ENCODE measurements around the gene DPYD.

Gene DPYD

DNA sequence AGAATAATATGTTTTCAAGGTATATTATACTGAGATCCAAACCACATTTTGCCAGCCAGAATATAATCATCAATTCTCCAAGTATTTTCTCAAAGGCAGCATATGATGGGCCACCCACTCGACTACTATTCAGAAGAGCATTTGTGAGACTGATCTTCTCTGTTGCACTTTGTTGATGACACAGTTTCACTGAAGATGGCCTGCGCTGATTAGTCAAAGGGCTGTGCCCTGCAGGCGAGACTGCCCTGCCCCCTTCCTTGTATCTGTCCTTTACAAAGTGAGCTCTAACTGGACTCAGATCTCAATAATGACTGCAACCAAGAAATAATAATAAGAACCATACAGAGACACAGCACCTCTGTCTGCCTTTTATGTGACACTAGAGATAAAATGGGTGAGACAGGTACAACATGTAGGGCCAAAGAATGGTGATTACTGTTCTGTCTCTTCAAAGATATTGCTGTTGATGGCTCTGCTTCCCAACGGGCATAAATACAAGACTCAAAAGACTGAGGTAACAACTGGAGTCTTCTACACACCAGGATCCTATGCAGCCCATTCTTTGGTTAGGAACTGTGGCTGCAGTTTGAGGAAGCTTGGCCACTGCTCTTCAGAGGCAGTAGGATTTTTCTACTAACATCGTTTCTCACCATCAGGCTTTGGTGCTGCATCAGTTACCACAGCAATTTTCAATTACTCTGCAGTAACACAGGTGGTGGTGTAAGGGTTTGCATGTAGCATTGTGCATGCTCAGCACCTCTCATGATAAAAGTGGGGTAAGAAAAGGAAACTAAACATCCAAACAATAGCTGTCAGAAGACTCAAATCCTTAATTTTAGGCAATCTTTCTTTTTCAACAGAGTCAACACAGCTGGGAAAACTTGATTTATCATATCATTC is 718.1 kb downstream of the DPYD start:
- DNase-seq (ENCODE audit: low spot score): no peak

DNA sequence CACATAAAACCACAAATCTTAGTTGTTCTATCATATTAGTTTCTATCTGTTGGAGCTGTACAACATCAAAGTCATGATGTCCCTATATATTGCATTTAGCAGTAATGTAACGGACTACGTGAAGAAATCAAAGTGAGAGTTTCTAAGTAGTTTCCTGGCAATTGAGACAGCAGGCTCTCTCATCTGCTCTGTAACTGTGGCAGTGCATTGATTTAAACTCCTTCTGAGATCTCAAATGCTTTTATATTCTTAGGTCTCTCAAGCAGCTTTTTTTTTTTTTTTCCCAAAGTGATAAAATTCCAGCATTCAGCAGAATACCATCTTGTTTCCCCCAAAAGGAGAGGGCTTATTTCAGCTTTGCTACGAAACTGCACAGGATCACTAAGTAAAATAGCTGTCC is 719.2 kb downstream of the DPYD start:
- no peak for DNase-seq (ENCODE audit: low spot score)

DNA sequence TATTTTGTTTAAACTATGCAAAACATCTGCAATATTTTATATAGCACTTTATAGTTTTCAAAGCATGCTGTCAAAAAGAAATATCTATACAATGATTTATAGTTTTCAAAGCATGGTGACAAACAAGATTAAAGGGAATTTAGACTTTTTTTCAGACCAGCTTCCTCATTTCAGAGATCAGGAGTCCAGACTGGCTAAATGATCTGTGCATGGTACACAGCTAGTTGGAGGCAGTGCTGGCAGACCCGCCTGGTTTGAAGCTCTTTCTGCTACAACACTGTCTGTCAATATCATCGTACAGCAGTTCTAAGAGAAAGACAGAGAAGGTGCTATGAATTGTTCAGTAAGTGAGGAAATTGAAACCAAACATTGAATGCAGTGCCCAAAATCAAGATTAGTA is 720.2 kb downstream of the DPYD start:
- no peak for DNase-seq (ENCODE audit: low spot score)

DNA sequence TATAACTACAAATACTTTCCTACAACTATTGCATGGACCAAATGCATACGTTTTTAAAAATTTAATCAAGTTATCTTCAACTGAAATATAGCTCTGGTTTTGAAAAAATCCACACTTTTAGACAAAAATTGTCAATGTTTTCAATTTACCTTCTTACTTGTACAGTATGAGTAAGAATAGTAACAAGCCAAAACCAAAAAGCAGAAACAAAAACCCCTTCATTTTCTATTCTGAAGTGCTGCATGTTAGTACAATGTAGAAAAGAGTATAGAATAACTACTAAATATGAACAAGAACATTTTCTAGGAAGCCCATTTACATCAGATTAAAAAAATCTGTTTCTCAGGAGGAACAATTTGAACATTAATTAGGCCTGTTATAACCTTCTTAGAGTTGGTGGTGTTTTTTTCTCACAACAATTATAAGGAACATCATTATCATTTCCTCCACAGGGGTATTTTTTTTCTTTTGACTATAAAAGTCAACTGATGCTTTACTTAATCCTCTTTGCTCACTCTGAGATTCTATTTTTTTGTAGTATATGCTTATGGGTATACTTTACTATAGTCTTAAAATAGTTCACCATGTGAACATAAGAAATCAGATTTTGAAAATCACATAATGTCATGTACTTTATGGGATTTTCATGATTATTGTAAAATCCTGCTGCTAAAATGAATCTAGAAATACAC is 723.9 kb downstream of the DPYD start:
- DNase-seq (ENCODE audit: low spot score): no peak

DNA sequence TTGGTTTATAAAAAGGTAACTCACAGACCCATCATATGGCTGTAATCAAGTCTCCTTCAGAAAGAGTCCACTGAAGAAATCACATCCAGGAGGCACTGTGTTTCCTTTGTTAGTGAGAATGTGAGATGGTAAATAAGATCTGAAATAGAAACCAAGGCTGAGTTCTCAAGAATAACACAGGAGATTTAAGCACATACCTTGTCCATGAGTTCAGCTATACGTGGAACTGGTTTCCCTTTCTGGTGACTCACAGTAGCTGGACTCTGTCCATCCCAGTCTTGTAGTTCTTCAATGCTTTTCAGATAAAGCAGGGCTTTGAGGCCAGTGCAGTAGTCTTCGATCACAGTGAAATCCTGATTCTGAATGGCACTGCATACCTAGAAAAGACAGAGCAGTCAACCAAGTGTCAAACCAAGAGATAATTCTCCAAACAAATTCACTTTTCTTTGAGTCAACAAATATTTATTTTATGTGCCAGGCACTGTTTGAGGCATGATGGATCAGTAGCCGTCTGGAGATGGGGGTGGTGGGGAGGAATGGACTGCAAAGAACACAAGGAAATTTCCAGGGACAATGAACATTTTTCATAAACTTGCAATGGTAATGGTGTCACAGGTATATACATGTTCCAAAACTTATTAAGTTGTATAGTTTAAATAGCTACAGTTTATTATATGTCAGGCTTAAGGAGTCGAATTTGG is 727.8 kb downstream of the DPYD start:
- DNase-seq (ENCODE audit: low spot score): peak; percentile 64

DNA sequence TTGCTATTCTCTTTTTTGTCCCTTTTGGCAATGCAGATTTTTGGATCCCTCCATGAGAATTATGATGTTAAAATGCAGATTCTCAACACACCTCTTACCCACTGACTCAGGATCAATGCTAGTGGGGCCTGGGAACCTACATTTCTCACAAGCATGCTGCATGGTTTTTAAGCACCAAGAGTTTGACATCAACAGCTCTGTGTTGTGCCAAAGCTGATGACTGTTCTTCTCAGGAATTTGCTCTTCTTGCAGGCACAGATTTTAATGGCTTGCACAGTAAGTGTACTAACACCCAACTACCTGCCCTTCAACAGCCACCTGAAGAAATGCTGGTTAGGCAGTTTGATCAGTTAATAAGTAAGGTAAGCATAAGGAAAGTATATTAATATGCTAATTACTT is 730.5 kb downstream of the DPYD start:
- DNase-seq (ENCODE audit: low spot score): peak; percentile 25

DNA sequence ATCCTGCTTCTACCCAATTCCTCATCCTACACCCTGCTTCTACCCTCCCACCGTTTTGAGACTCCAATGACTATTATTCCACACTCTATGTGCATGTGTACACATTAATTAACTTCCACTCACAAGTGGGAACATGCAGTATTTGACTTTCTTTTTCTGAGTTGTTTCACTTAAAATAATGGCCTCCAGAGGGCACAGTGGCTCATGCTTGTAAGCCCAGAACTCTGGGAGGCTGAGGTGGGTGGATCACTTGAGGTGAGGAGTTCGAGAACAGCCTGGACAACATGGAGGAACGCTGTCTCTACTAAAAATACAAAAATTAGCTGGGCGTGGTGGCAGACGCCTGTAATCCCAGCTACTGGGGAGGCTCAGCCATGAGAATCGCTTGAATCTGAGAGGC is 734.5 kb downstream of the DPYD start:
- DNase-seq (ENCODE audit: low spot score): no peak

DNA sequence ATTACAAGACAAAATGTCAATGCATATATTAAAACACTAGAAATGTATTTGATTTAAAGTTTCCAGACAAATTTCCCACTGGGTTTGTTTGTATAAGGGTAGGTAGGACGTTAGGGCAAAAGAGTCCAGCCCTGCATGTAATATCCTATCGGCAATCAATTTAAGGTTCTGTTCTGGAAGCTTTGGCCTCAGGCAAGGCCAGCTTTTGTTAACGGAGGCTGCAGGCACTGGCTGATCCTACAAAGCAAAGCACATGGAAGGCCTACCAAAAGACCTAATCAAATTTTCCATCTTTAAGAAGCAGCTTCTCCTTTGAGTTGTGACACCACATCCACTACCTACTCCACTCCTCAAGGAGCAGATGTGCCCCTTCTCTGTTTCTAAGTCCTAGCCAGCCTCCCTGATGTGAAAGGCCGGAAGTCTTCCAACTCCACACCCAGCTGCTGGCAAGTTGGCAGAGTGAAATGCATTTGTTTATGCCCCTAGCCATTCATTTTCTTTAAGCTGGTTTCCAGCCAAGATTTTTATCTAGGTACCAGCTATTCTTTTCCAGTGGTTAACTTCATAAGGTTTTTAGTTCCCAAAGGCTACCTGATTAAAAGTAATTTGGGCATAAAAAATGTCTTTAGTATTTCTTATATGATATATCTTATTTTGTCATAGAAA is 746.7 kb downstream of the DPYD start:
- DNase-seq (ENCODE audit: low spot score): no peak

DNA sequence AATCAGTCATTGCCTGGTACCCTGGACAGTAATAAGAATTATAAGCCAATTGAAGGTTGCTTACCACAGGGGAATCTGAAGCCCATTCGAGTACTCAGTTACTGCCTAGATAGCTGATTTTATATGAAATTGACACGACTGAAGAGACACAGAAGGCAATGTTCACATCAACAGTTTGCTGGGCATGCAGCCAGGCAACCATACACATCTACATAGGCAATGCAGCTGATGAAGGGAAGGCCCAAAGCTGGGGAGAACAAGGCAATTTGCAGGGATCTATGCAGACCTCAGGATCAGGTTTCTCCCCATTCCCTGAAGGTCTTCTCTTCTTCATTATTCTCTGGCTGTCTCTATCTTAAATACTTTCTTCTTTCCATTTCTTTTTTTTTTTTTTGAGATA is 750.5 kb downstream of the DPYD start:
- DNase-seq (ENCODE audit: low spot score): no peak

DNA sequence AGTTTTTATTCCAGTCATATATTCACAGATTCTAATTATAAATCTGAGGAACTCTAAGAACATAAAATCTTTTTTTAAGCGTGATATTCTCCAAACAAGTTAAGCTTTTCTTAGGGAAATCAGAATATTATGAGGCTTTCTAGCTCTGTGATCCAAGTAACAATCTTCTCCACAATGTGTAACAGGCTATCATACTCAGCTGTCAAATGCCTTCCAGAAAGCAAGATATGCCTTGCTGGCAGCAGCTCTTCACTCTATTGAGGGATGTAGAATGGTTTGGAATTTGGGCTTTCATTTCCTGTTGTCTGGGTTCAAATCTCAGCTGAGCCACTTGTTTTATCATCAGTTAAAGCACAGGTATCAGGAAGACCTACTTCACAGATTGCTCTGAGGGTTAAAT is 752.8 kb downstream of the DPYD start:
- DNase-seq (ENCODE audit: low spot score): no peak

DNA sequence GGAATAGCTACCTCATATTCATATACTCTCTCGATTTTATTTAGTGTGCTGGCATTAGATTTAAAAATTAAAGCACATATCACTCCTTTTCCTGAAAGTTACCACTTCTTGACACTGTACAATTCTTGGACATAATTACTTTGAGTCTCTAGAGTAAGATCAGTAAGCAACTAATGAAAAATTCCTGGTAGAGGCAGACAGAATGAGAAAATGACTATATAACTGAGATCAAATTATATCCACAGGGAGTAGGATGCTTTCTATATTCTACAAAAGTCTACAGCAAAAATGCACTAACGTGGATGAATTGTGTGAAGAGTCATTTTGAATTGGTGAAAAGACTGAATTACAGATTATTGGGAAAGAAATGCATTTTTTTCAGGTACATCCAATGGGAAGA is 753.6 kb downstream of the DPYD start:
- no peak for DNase-seq (ENCODE audit: low spot score)

DNA sequence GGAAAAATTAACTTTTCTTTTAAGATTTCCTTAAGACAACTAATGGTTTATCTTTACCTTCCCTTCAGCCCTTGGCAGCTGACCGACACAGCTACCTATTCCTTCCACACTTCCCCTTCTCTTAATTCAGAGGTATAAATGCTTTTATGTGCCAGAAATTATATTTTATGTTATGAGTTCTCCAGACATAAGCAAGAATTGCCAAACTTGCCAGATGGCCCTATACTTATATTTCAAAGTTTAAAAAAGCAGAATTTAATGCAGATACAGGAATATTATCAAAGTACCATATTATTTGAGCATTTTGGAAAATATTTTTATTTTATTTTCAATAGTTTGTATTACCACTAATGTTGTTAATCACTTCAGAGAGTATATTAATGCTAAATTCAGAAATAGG is 754.2 kb downstream of the DPYD start:
- no peak for DNase-seq (ENCODE audit: low spot score)

DNA sequence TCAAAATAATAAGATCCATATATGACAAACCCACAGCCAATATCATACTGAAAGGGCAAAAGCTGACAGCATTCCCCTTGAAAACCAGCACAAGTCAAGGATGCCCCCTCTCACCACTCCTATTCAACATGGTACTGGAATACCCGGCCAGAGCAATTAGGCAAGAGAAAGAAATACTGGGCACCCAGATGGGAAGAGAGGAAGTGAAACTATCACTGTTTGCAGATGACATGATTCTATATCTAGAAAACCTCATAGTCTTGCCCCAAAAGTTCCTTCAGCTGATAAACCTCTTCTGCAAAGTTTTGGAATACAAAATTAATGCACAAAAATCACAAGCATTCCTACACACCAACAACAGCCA is 756.6 kb downstream of the DPYD start:
- DNase-seq (ENCODE audit: low spot score): no peak

DNA sequence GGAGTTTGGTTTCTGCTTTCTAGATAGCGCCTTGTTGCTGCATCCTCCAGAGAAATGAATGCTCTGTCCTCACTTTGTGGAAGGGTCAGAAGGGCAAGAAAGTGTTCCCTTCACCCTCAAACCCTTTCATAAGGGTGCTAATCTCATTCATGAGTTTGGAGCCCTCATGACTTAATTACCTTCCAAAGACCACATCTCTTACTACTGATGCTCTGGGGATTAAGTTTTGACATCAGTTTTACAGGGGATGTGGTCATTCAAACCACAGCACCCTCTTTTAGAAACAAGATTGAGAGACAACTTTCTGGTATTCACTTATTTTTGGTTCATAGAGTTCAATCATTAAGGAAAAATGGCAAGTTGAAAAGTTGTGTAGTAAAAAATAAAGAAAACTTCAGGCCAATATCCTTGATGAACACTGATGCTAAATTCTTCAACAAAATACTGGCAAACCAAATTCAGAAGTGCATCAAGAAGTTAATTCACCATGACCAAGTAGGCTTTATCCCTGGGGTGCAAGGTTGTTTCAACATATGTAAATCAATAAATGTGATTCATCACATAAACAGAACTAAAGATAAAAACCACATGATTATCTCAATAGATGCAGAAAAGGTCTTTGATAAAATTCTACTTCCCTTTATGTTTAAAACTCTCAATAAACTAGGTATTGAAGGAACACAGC is 757.1 kb downstream of the DPYD start:
- DNase-seq (ENCODE audit: low spot score): no peak

DNA sequence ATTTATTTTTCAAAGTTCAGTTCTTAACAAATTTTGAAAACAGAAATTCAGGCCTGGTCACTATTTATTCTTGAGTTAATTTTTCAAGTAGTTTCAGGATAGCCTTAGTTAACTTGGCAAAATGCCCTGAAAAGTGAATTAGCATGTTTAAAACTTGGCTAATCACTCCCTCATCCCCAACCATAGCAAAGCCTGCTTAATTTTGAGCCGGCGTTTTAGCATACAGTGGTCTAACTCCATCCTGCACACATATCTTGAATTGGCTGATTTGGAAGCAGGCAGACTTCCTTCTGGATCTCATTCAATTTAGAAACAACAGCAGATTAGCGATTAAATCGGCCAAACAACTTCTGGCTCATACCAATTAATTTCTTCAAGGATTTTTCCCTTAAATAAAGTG is 760.0 kb downstream of the DPYD start:
- no peak for DNase-seq (ENCODE audit: low spot score)

DNA sequence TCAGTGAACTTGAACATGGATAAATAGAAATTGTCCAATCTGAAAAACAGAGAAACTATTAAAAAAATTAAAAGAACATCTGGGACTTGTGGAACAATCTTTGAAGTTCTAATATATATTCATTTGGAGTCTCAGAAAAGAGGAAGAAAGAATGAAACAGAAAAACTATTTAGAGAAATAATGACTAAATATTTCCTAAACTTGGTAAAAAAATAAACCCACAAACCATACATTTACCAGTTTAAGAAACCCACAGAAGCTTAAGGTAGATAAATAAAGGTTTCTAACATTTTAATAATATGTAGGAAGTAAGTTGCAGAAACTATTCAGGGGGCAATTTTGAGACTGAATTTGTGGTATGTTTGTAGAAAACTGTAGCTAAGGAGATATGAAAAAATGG is 761.5 kb downstream of the DPYD start:
- no peak for DNase-seq (ENCODE audit: low spot score)

DNA sequence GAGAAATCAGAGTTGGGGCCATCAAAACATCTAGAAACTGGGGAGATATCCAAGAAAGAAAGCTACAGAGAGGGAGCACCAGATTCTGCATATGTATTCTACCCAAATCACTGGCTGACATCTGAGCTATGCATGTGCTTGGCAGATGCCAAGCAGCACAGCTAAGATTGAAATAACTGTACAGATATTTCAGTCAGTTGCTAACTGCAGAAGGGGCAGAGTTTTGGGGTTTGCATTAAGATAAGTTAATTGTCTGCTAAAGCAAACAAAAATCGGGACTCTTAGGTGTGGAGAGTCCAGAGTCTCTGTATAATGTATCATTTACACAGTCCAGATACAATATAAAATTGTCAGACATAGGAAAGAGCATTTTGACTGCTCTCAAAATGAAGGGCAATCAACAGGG is 762.1 kb downstream of the DPYD start:
- DNase-seq (ENCODE audit: low spot score): no peak

DNA sequence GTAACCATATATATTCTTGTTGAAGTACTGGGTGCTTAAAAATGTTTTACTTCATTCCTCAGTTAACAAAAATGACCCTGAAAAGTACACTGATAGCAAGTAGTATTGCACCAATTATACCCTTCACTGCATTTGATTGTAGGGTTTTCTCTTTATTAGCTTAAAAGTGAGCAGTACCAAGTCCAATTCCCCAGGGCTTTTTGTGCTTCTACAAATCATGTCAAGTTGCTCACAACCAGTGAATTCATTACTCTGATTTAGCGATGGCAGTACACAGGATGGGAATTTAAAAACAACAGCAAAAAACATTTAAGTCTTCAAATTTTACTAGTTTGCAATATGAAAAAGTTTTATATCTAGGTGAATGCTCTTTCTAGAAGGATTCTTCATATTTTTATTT is 762.8 kb downstream of the DPYD start:
- no peak for DNase-seq (ENCODE audit: low spot score)

DNA sequence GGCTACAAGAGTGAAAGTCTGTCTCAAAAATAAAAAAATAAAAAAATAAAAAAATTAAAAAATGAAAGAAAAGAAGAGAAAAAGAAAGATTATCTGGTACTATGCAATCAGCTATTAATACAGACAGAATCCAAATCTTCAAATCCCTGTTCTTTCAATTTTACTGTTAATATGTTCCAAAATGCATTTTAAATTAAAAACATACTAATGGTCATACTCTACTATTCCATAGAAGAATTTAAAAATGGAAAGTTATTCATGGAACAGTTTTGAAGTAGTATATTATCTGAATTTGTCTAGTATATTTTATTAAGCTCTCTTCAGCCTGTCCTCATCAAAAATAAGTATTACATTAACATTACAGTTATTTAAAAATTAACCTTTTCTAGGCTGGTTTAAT is 769.2 kb downstream of the DPYD start:
- DNase-seq (ENCODE audit: low spot score): no peak

DNA sequence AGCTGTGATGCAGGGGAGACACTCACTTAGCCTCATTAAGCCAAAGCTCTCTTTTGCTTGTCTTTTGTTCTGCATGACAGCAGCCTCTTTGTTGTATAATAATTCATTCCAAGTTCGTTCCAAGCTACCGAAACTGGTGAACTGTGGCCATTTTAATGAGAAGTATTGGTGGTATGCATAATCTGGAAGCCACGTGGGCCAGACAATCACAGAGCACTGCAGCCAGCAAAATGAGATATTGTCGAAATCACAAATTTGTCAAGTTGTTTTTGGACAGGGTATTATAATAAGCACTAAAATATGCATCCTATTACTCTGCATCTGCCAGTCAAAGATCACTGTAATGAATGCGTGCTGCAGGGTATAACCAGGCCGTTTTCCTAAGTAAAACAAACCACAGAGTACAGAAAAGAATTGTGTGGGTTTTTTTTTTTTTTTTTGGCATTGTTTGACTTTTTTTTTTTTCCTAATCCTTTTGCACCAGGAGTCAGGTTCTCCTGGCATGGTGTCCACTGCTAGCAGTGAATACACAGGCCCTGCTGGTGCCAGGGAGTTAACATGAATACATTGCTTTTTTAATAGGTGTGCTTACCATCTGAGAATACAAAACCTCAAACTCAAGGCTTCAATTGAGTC is 775.4 kb downstream of the DPYD start:
- peak; percentile 58 for DNase-seq (ENCODE audit: low spot score)

DNA sequence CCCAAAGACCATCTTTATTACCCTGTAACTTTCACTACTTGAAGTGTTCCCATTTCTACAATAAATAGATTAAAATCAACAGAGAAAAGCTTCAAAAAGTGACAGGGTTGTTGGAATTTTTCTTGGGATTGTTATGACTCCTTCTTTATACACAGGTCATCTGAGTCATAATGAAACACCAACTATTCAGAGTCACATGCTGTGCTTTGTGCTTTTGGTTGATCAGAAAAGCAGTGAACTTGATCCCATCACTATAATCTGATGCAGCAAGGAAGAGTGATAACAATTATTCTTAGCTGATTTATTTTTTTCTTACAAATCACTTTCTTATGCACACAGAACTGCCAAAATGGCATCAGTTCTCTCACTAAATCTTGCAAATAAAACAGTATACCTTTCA is 776.3 kb downstream of the DPYD start:
- peak; percentile 13 for DNase-seq (ENCODE audit: low spot score)
